ENCODE data around the gene ATAD5.

GRCh38 chr17:30827082-30827481, 4.7 kb upstream of the ATAD5 start:
- TF ChIP-seq, protein P1, sequence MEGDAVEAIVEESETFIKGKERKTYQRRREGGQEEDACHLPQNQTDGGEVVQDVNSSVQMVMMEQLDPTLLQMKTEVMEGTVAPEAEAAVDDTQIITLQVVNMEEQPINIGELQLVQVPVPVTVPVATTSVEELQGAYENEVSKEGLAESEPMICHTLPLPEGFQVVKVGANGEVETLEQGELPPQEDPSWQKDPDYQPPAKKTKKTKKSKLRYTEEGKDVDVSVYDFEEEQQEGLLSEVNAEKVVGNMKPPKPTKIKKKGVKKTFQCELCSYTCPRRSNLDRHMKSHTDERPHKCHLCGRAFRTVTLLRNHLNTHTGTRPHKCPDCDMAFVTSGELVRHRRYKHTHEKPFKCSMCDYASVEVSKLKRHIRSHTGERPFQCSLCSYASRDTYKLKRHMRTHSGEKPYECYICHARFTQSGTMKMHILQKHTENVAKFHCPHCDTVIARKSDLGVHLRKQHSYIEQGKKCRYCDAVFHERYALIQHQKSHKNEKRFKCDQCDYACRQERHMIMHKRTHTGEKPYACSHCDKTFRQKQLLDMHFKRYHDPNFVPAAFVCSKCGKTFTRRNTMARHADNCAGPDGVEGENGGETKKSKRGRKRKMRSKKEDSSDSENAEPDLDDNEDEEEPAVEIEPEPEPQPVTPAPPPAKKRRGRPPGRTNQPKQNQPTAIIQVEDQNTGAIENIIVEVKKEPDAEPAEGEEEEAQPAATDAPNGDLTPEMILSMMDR (conservative IDR thresholded peaks at IDR 0.05): no peak
- no peak for TF ChIP-seq EZH2 (IDR thresholded peaks at IDR 0.05; ENCODE audit: low read depth)

Data from PC-9 (cell line).